ENCODE results near the gene KLK10.

Gene KLK10

GRCh38 chr19:51025809-51026553, 6.5 kb upstream of the KLK10 start:
- DNase-seq: no peak

- no peak for DNase-seq
These were observed 5.9 kb upstream of the KLK10 start for GRCh38 chr19:51025401-51025800.

GRCh38 chr19:51024924-51025323, 5.4 kb upstream of the KLK10 start:
- DNase-seq: no peak

- DNase-seq: no peak
These were observed 4.4 kb upstream of the KLK10 start for GRCh38 chr19:51023946-51024345.

- DNase-seq: no peak
These were observed 3.0 kb upstream of the KLK10 start for GRCh38 chr19:51022526-51022925.

GRCh38 chr19:51020988-51021651, 1.6 kb upstream of the KLK10 start:
- no peak for DNase-seq

- peak; percentile 62 for DNase-seq
These were observed 565 bp downstream of the KLK10 start for GRCh38 chr19:51018745-51019543.

GRCh38 chr19:51016798-51017683, 2.5 kb downstream of the KLK10 start:
- peak; percentile 90 for DNase-seq

- no peak for DNase-seq
These were observed 3.7 kb downstream of the KLK10 start for GRCh38 chr19:51015691-51016267.

GRCh38 chr19:51014242-51014641, 5.3 kb downstream of the KLK10 start:
- DNase-seq: no peak

GRCh38 chr19:51012661-51013190, 6.8 kb downstream of the KLK10 start:
- DNase-seq: no peak

- DNase-seq: no peak
These were observed 9.3 kb downstream of the KLK10 start for GRCh38 chr19:51010066-51010795.

GRCh38 chr19:51009061-51009891, 10.2 kb downstream of the KLK10 start:
- DNase-seq: no peak

GRCh38 chr19:51007488-51007887, 12.0 kb downstream of the KLK10 start:
- DNase-seq: no peak

GRCh38 chr19:51006406-51006805, 13.1 kb downstream of the KLK10 start:
- no peak for DNase-seq

- DNase-seq: no peak
These were observed 14.3 kb downstream of the KLK10 start for GRCh38 chr19:51005248-51005647.

- DNase-seq: no peak
These were observed 16.2 kb downstream of the KLK10 start for GRCh38 chr19:51003316-51003715.

- DNase-seq: peak; percentile 96
These were observed 16.8 kb downstream of the KLK10 start for GRCh38 chr19:51002542-51003311.

GRCh38 chr19:51002089-51002532, 17.4 kb downstream of the KLK10 start:
- DNase-seq: peak; percentile 69
